IMR-90 (cell line): ENCODE data around the gene PLCXD1. TPM values are rescaled to one million over a fixed set of nuclear protein-coding genes. Genes with fewer than 3 reads are reported as not detected.
"Not testable (repeated sequence)": the region's sequence is repeated elsewhere in the genome, so short reads cannot be mapped to it uniquely, and the experiment has no call there.

Experiments used
- ATAC-seq: fragments of 200-7000 bp; cut with Tn5 transposase; 2 replicates; pipeline ENCODE4 v1.9.1; 2020; ENCODE audit warnings: low read depth, mild to moderate bottlenecking, moderate library complexity
- BruUV-seq: library from RNA; stranded (reverse); fragments of 400-500 nt; replicated peaks from 2 replicates; lab custom pipeline; 2021; lab: Mats Ljungman, UMichigan
- CTCF ChIA-PET: fragments of 300-600 bp; formaldehyde crosslinking; extraction: SDS; loops from one replicate; lab custom pipeline; 2021; ENCODE audit warnings: antibody characterized with exemption; lab: Yijun Ruan, JAX
- POLR2A ChIA-PET: fragments of 300-600 bp; sonication (Branson Sonifier 250); formaldehyde crosslinking; loops from one replicate; lab custom pipeline; 2022; ENCODE audit warnings: antibody characterized with exemption; ENCODE audit not compliant: unreplicated experiment; lab: Charles Lee
- DNase-seq: peaks from one replicate; pipeline ENCODE4 v3.0.0; 2013
- H2AFZ ChIP-seq: replicated peaks from 2 replicates; pipeline ENCODE3; 2013; ENCODE audit warnings: low read length, mild to moderate bottlenecking; ENCODE audit not compliant: poor library complexity
- H2AK5ac ChIP-seq: 2 replicates; pipeline ENCODE4 v1.6.1; 2013; ENCODE audit warnings: low read depth, low read length, inconsistent platforms
- H2AK9ac ChIP-seq: replicated peaks from 2 replicates; pipeline ENCODE3; 2013; ENCODE audit warnings: mild to moderate bottlenecking, low read depth, low read length, moderate library complexity; ENCODE audit not compliant: poor library complexity
- H2BK120ac ChIP-seq: 2 replicates; pipeline ENCODE4 v1.6.1; 2013; ENCODE audit warnings: low read depth, low read length, inconsistent platforms
- H2BK15ac ChIP-seq: 3 replicates; pipeline ENCODE4 v1.6.1; 2013; ENCODE audit warnings: low read depth, low read length, inconsistent platforms
- H2BK20ac ChIP-seq: 2 replicates; pipeline ENCODE4 v1.6.1; 2013; ENCODE audit warnings: low read depth, mild to moderate bottlenecking, inconsistent platforms, low read length, moderate library complexity
- H2BK5ac ChIP-seq: 2 replicates; pipeline ENCODE4 v1.6.1; 2013; ENCODE audit warnings: mild to moderate bottlenecking, low read depth, low read length, inconsistent platforms; ENCODE audit not compliant: poor library complexity, severe bottlenecking
- H3K14ac ChIP-seq: replicated peaks from 2 replicates; pipeline ENCODE4 v1.6.1; 2013; ENCODE audit warnings: low read depth, low read length, inconsistent platforms
- H3K18ac ChIP-seq: 2 replicates; pipeline ENCODE4 v1.6.1; 2013; ENCODE audit warnings: low read depth, low read length, control low read depth
- H3K23ac ChIP-seq: 2 replicates; pipeline ENCODE4 v1.6.1; 2013; ENCODE audit warnings: low read depth, low read length, inconsistent platforms
- H3K27ac ChIP-seq: 2 replicates; pipeline ENCODE4 v1.5.1; 2013; ENCODE audit warnings: mild to moderate bottlenecking, control low read depth, low read length; ENCODE audit not compliant: insufficient read depth
- H3K27me3 ChIP-seq: 2 replicates; pipeline ENCODE4 v1.6.1; 2013; ENCODE audit warnings: low read length; ENCODE audit not compliant: control insufficient read depth, insufficient read depth
- H3K36me3 ChIP-seq: 2 replicates; pipeline ENCODE4 v1.6.1; 2013; ENCODE audit warnings: low read length, mixed read lengths; ENCODE audit not compliant: control insufficient read depth, insufficient read depth
- H3K4ac ChIP-seq: 2 replicates; pipeline ENCODE4 v1.6.1; 2013; ENCODE audit warnings: low read depth, low read length, inconsistent platforms
- H3K4me1 ChIP-seq: 2 replicates; pipeline ENCODE4 v1.6.1; 2013; ENCODE audit warnings: low read length, mixed read lengths; ENCODE audit not compliant: control insufficient read depth, insufficient read depth
- H3K4me2 ChIP-seq: 2 replicates; pipeline ENCODE4 v1.6.1; 2013; ENCODE audit warnings: low read depth, mild to moderate bottlenecking, control low read depth, low read length, moderate library complexity
- H3K4me3 ChIP-seq: 2 replicates; pipeline ENCODE4 v1.5.1; 2013; ENCODE audit warnings: low read depth, mild to moderate bottlenecking, control low read depth, low read length, moderate library complexity; ENCODE audit not compliant: insufficient read depth
- H3K56ac ChIP-seq: 2 replicates; pipeline ENCODE4 v1.6.1; 2013; ENCODE audit warnings: low read length, inconsistent platforms; ENCODE audit not compliant: insufficient read depth; ENCODE audit errors: extremely low read depth
- H3K79me1 ChIP-seq, 2 experiments: 2 replicates each; pipeline ENCODE4 v1.6.1; 2013; ENCODE audit warnings: low read length in 2 of 2, inconsistent platforms in 1 of 2, low read depth in 1 of 2
- H3K9ac ChIP-seq: 2 replicates; pipeline ENCODE4 v1.6.1; 2013; ENCODE audit warnings: low read depth, low read length, control low read depth
- H3K9me1 ChIP-seq: 2 replicates; pipeline ENCODE4 v1.6.1; 2013; ENCODE audit warnings: low read length, inconsistent platforms; ENCODE audit not compliant: insufficient read depth
- H3K9me3 ChIP-seq: 2 replicates; pipeline ENCODE4 v1.6.1; 2013; ENCODE audit warnings: low read length; ENCODE audit not compliant: control insufficient read depth, insufficient read depth
- H4K20me1 ChIP-seq: 2 replicates; pipeline ENCODE4 v1.6.1; 2013; ENCODE audit warnings: low read length, inconsistent platforms; ENCODE audit not compliant: insufficient read depth
- H4K5ac ChIP-seq: 2 replicates; pipeline ENCODE4 v1.6.1; 2013; ENCODE audit warnings: mild to moderate bottlenecking, low read depth, low read length, control low read depth
- H4K8ac ChIP-seq, 2 experiments: 2 replicates each; pipeline ENCODE4 v1.6.1; 2013; ENCODE audit warnings: low read depth in 2 of 2, low read length in 2 of 2, control low read depth in 1 of 2, inconsistent platforms in 1 of 2
- H4K91ac ChIP-seq: 2 replicates; pipeline ENCODE4 v1.6.1; 2013; ENCODE audit warnings: low read depth, low read length, inconsistent platforms; ENCODE audit not compliant: insufficient read depth
- BHLHE40 ChIP-seq: fragments of 150-350 bp; IDR thresholded peaks from 2 replicates; pipeline ENCODE4 v1.6.1; 2016; ENCODE audit warnings: mild to moderate bottlenecking, low read depth, low read length
- CEBPB ChIP-seq: IDR thresholded peaks from 2 replicates; pipeline ENCODE4 v1.6.1; 2012; ENCODE audit warnings: low read depth, low read length, improper control_type of control experiment
- FOS ChIP-seq: fragments of 150-350 bp; IDR thresholded peaks from 2 replicates; pipeline ENCODE4 v1.6.1; 2016; ENCODE audit warnings: low read depth, low read length
- MAFK ChIP-seq: IDR thresholded peaks from 2 replicates; pipeline ENCODE4 v1.6.1; 2012; ENCODE audit warnings: low read depth, low read length, improper control_type of control experiment
- MXI1 ChIP-seq: IDR thresholded peaks from 2 replicates; pipeline ENCODE4 v1.6.1; 2012; ENCODE audit warnings: low read depth, mild to moderate bottlenecking, low read length, moderate library complexity, borderline replicate concordance
- NFE2L2 ChIP-seq: fragments of 150-350 bp; IDR thresholded peaks from 2 replicates; pipeline ENCODE4 v1.6.1; 2016; ENCODE audit warnings: low read depth, mild to moderate bottlenecking, low read length
- WGBS, 2 experiments: methylation state at CpG; one replicate each; pipeline versions ENCODE4 v1.1.5 to v1.1.7; 2013; ENCODE audit warnings: missing lambda C conversion rate in 2 of 2; ENCODE audit not compliant: insufficient read length in 1 of 2; ENCODE audit errors: extremely low coverage in 2 of 2; 5-methylcytosine and 5-hydroxymethylcytosine counted together
- dilution Hi-C: fragments of 300-500 bp; cut with HindIII; formaldehyde crosslinking; loops from one replicate; pipeline ENCODE4 v1.14.3; 2018; ENCODE audit warnings: low sequenced_read_pairs; ENCODE audit not compliant: unreplicated experiment
- in situ Hi-C: fragments of 300-500 bp; cut with MboI; formaldehyde crosslinking; loops from 3 replicates; pipeline ENCODE4 v1.14.3; 2019; ENCODE audit warnings: low sequenced_read_pairs, inconsistent platforms, mixed read lengths
- intact Hi-C: fragments of 100-400 bp; cut with micrococcal nuclease; formaldehyde crosslinking; loops from 2 replicates; pipeline ENCODE4 v1.10.0; 2022
- polyA plus RNA-seq, 3 experiments: library from polyadenylated mRNA; depleted of rRNA; stranded (reverse); fragments of >200 nt; gene quantifications; 2 replicates each; pipeline ENCODE4 v1.2.3, GENCODE V29; 2012; ENCODE audit warnings: low replicate concordance in 1 of 3
- total RNA-seq: library from RNA; depleted of rRNA; stranded (reverse); fragments of >200 nt; gene quantifications from 2 replicates; pipeline ENCODE4 v1.2.3, GENCODE V29; 2012
- TF ChIP-seq, protein P1 (sequence below): fragments of 150-350 bp; IDR thresholded peaks from 2 replicates; pipeline ENCODE4 v1.6.1; 2016; ENCODE audit warnings: low read depth, mild to moderate bottlenecking, low read length, moderate library complexity, borderline replicate concordance

The PLCXD1 gene
- total and polyA plus RNA-seq, 2 of the 4 experiments (the other 2 are of a cell fraction) = 16.7 to 17.7 TPM

DNA sequence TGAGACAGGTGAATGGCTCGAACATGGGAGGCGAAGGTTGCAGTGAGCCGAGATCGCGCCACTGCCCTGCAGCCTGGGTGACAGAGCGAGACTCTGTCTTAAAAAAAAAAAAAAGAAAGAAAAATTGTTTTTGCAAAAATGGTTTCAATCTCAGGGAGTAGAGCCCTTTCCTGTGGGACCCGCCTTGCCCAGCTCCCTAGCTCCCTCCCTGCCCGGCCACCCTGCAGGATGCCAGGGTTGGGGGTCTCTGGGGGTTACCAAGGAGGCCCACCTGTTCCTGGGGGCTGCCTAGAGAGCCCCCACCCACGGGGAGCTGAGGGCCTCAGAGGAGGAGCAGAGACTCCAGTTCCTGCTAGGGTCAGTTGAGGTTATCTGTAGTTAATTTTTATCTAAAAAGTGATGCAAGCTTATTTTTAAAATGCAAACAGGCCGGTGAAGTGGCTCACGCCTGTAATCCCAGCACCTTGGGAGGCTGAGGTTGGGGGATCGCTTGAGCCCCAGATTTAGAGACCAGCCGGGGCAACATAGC is 18.7 kb upstream of the PLCXD1 start:
- DNase-seq = no peak

DNA sequence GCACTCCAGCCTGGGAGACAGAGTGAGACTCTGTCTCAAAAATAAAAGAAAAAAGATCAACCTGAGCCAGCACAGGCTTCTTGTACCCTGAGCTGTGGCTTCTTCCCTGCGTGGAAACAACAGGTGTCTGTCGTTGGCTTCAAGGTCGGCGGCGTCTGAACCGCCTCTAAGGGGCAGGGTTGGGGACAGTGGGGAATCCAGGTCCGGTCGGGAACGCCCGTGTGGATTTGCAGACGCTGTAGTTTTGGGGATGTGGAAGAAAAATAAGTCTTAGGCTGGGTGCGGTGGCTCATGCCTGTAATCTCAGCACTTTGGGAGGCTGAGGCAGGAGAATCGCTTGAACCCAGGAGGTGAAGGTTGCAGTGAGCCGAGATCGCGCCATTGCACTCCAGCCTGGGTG is 17.2 kb upstream of the PLCXD1 start:
- H3K9me3 ChIP-seq, H2AK9ac ChIP-seq, H2AK5ac ChIP-seq, H4K91ac ChIP-seq, H3K27me3 ChIP-seq, H2AFZ ChIP-seq, H3K9ac ChIP-seq, H3K18ac ChIP-seq, ATAC-seq, POLR2A ChIA-PET, H3K4me1 ChIP-seq, H3K4me2 ChIP-seq, H3K4me3 ChIP-seq, H4K8ac ChIP-seq, DNase-seq, in situ Hi-C loops, H3K36me3 ChIP-seq, H2BK5ac ChIP-seq, H3K9me1 ChIP-seq, H3K79me1 ChIP-seq, H3K23ac ChIP-seq, dilution Hi-C loops, BruUV-seq, H3K14ac ChIP-seq, H4K20me1 ChIP-seq, H3K56ac ChIP-seq, H2BK15ac ChIP-seq, H2BK20ac ChIP-seq, CTCF ChIA-PET, H3K4ac ChIP-seq, H4K5ac ChIP-seq, H2BK120ac ChIP-seq, H3K27ac ChIP-seq, intact Hi-C loops: not testable (repeated sequence)
- 82% methylated on average over 10 of the region's 16 CpGs; no CpG with 5 or more reads in 1 of the 2 experiments for WGBS, 2 experiments

More for the DNA sequence above, 18.7 kb upstream of the PLCXD1 start:
- TF ChIP-seq NFE2L2 = no peak
- TF ChIP-seq CEBPB = no peak
- TF ChIP-seq, protein P1, sequence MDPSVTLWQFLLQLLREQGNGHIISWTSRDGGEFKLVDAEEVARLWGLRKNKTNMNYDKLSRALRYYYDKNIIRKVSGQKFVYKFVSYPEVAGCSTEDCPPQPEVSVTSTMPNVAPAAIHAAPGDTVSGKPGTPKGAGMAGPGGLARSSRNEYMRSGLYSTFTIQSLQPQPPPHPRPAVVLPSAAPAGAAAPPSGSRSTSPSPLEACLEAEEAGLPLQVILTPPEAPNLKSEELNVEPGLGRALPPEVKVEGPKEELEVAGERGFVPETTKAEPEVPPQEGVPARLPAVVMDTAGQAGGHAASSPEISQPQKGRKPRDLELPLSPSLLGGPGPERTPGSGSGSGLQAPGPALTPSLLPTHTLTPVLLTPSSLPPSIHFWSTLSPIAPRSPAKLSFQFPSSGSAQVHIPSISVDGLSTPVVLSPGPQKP = no peak
- TF ChIP-seq FOS = no peak
- TF ChIP-seq MXI1 = no peak
- no peak for TF ChIP-seq MAFK
- no peak for TF ChIP-seq BHLHE40
- no peak overlapping the region for H2BK120ac ChIP-seq
- H2AK5ac ChIP-seq = no peak overlapping the region
- ATAC-seq = no peak
- no peak overlapping the region for H3K4me3 ChIP-seq
- no peak overlapping the region for H3K27ac ChIP-seq
- no peak overlapping the region for H2AFZ ChIP-seq
- H2BK5ac ChIP-seq = no peak overlapping the region
- no peak overlapping the region for H3K4me2 ChIP-seq
- ChIA-PET POLR2A (no interaction called here), CTCF (no interaction called here)
- dilution Hi-C loops (no loop called here), intact Hi-C loops (no loop called here), in situ Hi-C loops (no loop called here)
- H3K23ac ChIP-seq = no peak overlapping the region
- H3K14ac ChIP-seq = no peak overlapping the region
- no peak overlapping the region for H2AK9ac ChIP-seq
- H4K5ac ChIP-seq = no peak overlapping the region
- H4K8ac ChIP-seq = no peak overlapping the region
- H3K79me1 ChIP-seq = no peaks in the 10 kb centered on the region
- no TSS peak for BruUV-seq
- no peaks in the 10 kb centered on the region for H4K20me1 ChIP-seq
- H2BK20ac ChIP-seq = no peak overlapping the region
- no peaks in the 10 kb centered on the region for H3K27me3 ChIP-seq
- no peak overlapping the region for H3K9ac ChIP-seq
- WGBS, 2 experiments = 100% methylated on average over 1 of the region's 13 CpGs; no CpG with 5 or more reads in 1 of the 2 experiments
- no peak overlapping the region for H4K91ac ChIP-seq
- no peaks in the 10 kb centered on the region for H3K36me3 ChIP-seq
- no peaks in the 10 kb centered on the region for H3K9me1 ChIP-seq
- no peak overlapping the region for H2BK15ac ChIP-seq
- no peaks in the 10 kb centered on the region for H3K9me3 ChIP-seq
- no peak overlapping the region for H3K4ac ChIP-seq
- H3K18ac ChIP-seq = no peak overlapping the region
- no peaks in the 10 kb centered on the region for H3K4me1 ChIP-seq
- H3K56ac ChIP-seq = no peak overlapping the region
